ENCODE data around the gene DNAH14.

GRCh38 chr1:225119307-225119706 lies 189.8 kb downstream of the DNAH14 start:
- no peak for TF ChIP-seq CTCF (IDR thresholded peaks at IDR 0.05)
- TF ChIP-seq REST (IDR thresholded peaks at IDR 0.05; ENCODE audit: insufficient read depth in 1 of 2, low read depth in 2 of 2, low read length in 1 of 2): no peak
- no peak for TF ChIP-seq POLR2AphosphoS5 (IDR thresholded peaks at IDR 0.05; ENCODE audit: low read depth, low read length)
- TF ChIP-seq SIN3A (IDR thresholded peaks at IDR 0.05; ENCODE audit: borderline replicate concordance, insufficient read depth, low read depth, low read length): no peak

Measured in Panc1 (cell line).